NCI-H2107 treated with DMSO at 0.1 percent for 48 hours (cell line): Measurements from ENCODE around the gene RAB6B.
"Not testable (repeated sequence)": the region's sequence is repeated elsewhere in the genome, so short reads cannot be mapped to it uniquely, and the experiment has no call there.

Source experiments
- DNase-seq: peaks from one replicate; lab custom pipeline; 2025; ENCODE audit not compliant: unreplicated experiment; lab: John Stamatoyannopoulos, UW

Gene RAB6B

GRCh38 chr3:133820889-133821675 is 74.6 kb downstream of the RAB6B start:
- DNase-seq, result no peak

GRCh38 chr3:133820129-133820528 is 75.6 kb downstream of the RAB6B start:
- DNase-seq, result no peak

GRCh38 chr3:133815386-133815785 is 80.3 kb downstream of the RAB6B start:
- no peak for DNase-seq

- no peak for DNase-seq
These were observed 82.8 kb downstream of the RAB6B start for GRCh38 chr3:133812872-133813271.

- peak; percentile 92 for DNase-seq
These were observed 89.8 kb downstream of the RAB6B start, which contains the start of gene SRPRB for GRCh38 chr3:133805702-133806475. Gene SRPRB, plus strand, starts transcription at chr3:133805815. Its CDS starts 34 bp downstream, at chr3:133805849.

- no peak for DNase-seq
These were observed 90.3 kb downstream of the RAB6B start for GRCh38 chr3:133805384-133805701.

GRCh38 chr3:133804896-133805295 is 90.8 kb downstream of the RAB6B start:
- no peak for DNase-seq

- DNase-seq, result no peak
These were observed 92.2 kb downstream of the RAB6B start for GRCh38 chr3:133803469-133803868.

GRCh38 chr3:133799794-133800585 is 95.7 kb downstream of the RAB6B start:
- no peak for DNase-seq

- no peak for DNase-seq
These were observed 98.1 kb downstream of the RAB6B start for GRCh38 chr3:133797396-133798105.

- DNase-seq, result no peak
These were observed 103.4 kb downstream of the RAB6B start for GRCh38 chr3:133792171-133792763.

GRCh38 chr3:133788024-133788423 is 107.7 kb downstream of the RAB6B start:
- no peak for DNase-seq

GRCh38 chr3:133783762-133784161 is 111.9 kb downstream of the RAB6B start:
- DNase-seq, result no peak

GRCh38 chr3:133782454-133782853 is 113.2 kb downstream of the RAB6B start:
- no peak for DNase-seq

- no peak for DNase-seq
These were observed 114.1 kb downstream of the RAB6B start for GRCh38 chr3:133781570-133781969.

- DNase-seq, result not testable (repeated sequence)
These were observed 114.9 kb downstream of the RAB6B start for GRCh38 chr3:133780756-133781155.

- DNase-seq, result no peak
These were observed 116.0 kb downstream of the RAB6B start for GRCh38 chr3:133779626-133780203.

- no peak for DNase-seq
These were observed 117.7 kb downstream of the RAB6B start for GRCh38 chr3:133777807-133778568.

GRCh38 chr3:133776794-133777438 is 118.8 kb downstream of the RAB6B start:
- no peak for DNase-seq
